HUDEP-2 (cell line): ENCODE measurements around the gene OPRD1.

ENCODE experiments used
- DNase-seq, 76 experiments: peaks; one replicate each; lab custom pipeline; 2025; ENCODE audit not compliant: unreplicated experiment in 76 of 76; lab: John Stamatoyannopoulos, UW

Gene OPRD1

DNA sequence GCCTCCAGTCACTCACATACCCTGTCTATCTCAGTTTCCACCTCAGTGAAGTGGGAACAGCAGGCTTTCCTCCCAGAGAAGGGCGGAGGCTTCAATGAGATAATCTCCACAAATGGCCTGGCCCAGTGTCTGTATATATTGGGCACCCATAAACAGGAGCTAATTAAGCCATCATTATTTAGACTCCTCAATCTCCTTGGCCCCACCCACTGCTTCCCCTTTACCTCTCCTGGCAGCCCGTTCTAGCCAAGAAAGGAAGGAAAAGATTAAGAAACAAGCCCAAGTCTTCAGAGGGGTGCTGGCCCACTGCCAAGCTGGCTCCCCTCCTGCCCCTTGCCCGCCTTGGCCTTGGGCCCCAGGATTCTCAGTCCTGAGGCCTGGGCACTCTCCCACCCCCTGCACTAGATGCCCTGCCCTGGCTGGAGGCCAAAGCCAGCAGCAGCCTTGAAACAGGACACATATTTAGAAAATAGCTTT lies 86.5 kb downstream of the OPRD1 start:
- peak in 18 of 76 experiments; percentile 1 to 43 (median 24) for DNase-seq

DNA sequence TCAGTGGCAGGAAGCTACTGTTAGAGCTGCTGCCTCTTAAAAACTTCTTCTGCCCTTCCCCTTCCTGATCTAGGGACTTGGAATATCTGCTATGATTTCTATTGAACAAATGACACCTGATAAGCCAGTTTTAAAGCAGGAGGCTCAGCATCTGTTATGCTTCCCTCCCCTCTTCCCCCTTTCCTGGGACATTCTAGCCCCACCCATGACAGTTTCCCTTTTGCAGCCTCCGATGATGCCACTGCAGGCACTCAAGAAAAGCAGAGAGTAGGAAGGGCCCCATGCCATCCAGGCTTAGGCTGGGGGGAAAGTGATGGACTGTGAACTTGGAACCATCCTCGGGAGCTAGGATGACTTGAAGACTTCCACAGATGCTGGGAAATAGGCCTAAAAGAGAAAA lies 87.3 kb downstream of the OPRD1 start:
- DNase-seq = no peak

DNA sequence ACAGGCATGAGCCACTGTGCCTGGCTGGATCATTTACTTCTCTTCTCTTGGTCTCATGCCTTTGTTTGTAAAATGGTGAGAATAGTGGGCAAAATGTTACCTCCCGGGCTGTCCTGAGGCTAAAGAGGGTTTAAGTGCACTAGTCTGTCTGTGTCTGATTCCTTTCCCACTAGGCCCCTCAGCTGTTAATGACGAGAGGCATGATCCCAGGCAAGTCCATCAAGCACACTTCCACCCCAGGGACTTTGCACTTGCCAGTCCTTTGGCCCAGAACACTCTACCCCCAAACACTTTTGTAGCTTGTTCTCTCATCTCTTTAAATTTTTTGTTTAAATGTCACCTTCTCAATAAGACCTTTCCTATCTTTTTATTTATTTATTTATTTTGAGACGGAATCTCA lies 88.6 kb downstream of the OPRD1 start:
- no peak for DNase-seq

DNA sequence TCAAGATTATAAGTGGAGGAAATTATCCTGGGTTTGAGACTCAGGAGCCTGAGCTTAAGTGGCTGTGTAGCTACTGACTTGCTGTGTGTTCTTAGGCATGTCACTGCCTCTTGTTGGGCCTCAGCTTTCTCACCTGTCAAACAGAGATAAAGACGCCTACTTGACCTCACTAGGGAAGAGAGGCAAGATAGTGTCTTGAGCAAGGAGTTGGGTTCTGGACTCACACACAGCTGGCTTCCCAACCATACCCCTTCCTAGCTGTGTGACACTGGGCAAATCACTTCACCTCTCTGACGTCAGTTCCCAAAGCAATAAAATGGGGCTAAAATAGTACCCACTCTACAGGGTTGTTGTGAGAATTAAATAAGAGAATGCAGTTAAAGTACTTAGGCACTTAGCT lies 90.8 kb downstream of the OPRD1 start:
- DNase-seq = peak in 20 of 76 experiments; percentile 6 to 52 (median 32)

DNA sequence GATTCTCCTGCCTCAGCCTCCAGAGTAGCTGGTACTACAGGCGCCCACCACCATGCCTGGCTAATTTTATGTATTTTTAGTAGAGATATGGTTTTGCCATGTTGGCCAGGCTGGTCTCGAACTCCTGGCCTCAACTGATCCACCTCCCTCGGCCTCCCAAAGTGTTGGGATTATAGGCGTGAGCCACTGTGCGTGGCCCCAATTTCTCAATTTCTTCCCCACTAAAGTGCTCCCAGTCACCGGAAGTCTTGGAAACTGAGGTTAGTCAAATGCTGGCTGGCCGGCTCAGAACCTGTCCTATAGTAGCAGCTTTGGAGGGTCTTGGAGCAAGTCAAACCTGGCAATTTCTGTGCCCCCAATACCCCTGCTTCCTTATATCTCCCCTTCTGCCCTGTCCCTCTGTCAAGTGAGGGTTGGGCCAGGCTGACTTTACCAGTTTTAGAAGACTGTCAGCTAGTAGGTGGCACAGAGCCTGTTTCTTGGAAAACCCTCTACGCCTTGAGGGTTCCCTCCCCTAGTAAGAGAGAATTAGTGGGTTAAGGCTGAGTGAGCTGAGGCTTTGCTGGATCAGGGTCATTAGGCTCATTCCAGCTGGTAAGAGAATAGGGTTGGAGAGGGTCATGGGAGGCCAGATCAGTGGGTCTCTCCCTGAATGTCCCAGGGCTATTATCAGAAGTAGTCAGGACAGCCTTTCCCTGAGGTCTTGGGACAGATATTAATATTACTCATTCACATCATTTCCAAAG lies 94.1 kb downstream of the OPRD1 start:
- DNase-seq = no peak

DNA sequence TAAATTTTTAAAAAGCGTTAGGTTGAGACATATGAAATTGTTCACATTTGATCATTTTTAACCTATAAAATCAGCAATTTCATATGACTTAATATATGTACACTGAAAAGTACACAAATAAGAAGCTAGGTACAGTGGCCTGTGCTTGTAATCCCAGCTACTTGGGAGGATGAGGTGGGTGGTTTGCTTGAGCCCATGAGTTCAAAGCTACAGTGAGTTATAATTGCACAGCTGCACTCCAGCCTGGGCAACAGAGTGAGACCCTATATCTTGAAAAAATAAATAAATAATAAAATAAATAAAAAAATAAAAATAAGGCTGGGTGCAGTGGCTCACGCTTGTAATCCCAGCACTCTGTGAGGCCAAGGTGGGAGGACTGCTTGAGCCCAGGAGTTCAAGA lies 97.2 kb downstream of the OPRD1 start:
- no peak for DNase-seq

DNA sequence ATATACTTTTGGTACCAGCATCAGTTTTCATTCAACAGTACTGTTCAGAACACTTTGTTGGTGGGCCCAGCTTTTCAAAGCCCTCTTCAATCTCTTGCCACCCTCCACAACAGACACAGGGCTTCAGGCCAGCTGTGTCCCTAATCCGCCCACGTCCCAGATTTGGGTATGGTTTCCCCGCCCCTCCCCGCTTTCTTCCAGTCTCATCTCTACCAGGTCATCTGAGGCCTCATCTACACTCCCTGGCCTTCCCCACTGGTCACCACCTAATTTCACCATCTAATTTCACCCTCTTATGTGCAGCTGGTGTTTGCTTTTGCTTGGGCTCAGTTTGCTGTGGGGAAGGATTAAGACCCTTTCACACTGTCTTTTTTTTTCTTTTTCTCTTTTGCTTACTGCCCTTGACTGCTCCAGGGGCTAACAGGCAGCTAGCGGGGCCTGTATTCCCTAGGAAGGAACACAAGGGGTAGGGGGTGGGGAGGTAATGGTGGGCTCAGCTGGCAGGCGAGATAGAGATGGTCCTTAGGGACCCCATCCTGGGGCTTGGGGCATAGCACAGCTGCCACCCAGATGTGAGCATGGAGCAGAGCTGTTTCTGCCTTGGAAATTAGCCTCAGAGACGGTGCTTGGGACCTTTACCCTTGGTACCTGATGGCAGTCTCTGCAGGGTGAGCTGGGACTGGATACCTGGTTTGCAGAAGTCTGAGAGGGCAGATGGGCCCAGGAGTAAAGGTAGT lies 98.6 kb downstream of the OPRD1 start:
- DNase-seq = peak in 1 of 76 experiments; percentile 19

DNA sequence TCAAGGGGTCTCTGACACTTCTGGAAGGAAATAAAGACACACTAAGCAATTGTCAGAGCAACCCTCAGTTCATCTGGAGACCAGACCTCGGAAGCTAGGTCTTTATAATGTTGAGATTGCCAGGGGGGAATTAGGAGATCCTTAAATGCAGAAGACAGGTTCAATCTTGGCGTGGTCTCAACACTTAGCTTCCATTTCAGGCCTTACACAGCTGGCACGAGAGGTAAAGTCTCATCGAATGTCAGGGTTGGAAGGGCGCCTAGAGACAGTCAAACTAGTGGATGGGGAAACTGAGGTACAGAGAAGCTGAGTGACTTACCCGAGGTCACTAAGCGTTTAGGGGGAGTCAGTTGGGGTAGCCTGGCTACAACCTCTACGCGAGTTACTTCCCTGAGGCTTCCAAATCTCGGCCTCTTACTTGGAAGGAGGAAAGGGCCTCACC lies 101.8 kb downstream of the OPRD1 start:
- no peak for DNase-seq

DNA sequence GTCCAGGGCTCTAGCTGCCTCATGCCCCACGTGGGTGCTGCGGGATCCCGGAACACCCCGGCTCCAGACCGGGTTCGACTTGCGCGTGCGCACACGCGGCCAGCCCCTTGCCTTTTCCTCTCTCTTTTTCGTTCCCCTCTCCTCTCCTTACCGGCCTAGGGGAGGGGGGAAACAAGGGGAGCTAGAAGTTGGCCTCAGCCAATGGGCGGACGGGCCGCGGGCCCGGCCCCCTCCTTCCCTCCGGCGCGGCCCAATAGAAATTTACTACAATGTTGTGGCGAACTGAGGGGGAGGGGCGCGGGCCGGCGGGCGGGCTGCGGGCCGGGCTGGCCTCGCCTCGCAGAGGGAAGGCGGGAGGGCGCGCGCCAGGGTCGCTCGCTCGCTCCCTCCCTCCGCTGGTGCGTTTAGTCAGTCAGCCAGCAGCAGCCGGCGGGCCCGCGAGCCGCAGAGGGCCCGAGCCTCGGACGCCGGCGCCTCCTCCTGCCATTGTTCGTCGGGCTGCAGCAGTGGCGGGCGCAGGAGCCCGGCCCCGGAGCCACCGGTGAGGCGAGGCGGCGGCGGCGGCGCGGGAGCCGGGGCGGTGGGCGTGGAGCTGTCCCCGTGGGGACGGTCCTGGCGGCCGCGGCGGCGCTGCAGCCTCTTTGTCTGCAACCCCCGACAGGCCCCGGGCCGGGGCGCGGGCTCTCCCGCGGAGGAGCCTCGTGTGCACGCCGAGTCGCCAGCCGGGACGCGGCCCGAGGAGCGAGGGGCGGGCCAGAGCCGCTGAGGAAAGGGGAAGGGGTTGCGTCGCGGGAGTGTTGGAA lies 102.5 kb downstream of the OPRD1 start, which contains the start of gene EPB41:
EPB41 (plus strand) TSS at position 342 of the 803 bp plus-strand sequence. CDS start 72,869 bp downstream, outside the sequence.
- DNase-seq = peak in 71 of 76 experiments; percentile 11 to 84 (median 65)

DNA sequence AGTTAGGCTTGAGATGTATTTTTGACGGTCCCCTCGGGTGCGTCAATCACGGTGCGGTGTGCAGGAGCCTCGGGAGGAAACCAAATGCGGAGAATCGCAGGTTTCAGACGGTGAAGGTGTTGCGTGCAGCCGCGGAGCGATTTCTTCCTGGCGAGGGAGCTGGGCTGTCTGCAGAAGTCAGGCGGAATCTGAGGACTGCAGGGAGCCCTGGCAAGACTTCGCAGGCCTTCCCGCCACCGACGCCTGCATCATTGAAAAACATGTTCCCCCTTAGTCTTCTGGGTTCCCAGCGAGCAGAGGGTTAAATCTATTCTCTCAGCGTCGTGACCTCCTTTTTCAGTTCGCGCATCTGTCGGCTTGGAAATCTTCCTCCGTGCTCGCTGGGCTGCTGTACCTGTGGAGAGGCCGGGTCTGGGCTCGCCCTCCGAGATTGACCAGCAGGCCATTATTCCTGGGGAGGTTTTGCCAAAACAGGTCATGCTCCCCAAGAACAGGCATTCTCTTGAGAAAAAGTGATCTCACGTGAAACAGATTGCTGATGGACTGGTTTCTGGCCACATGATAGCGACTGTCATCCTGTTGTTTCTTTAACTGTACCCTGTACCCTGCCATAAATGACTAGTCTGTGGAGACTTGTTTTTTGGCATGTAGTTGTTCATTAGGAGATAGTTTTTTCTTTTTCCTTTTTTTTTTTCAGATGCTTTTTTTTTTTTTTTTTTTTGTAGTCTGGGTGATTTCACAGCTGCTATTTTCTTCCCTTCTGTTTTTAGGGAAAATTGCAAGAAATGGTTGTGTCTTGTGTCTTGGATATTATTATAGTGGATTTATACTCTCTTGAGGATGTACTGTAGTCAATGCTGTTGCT lies 103.3 kb downstream of the OPRD1 start:
- peak in 1 of 76 experiments; percentile 7 for DNase-seq

DNA sequence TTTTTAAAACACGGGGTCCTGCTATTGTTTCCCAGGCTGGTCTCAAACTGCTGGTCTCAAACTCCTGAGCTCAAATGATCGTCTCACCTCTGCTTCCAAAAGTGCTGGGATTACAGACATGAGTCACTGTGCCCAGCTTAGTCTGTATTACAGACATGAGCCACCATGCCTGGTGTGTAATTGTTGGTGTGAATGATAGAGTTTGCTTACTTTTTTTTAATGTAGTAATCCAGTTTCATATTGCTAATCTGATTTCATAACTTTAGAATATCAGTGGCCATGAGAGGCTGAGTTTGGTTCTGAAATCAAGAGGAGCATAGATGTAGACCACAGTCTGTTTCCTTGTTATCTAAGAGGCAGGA lies 105.8 kb downstream of the OPRD1 start:
- no peak for DNase-seq
